Effector memory CD4-positive, alpha-beta T cell (primary cell): ENCODE measurements around the gene UPF1.
"Not testable (repeated sequence)": the region's sequence is repeated elsewhere in the genome, so short reads cannot be mapped to it uniquely, and the experiment has no call there.

Experiments used
- DNase-seq, 3 donors: peaks; one replicate each; pipeline ENCODE4 v3.0.0-alpha.2; 2020
- H3K27ac ChIP-seq: 2 replicates; pipeline ENCODE4 v1.7.0; 2013; ENCODE audit warnings: mild to moderate bottlenecking, low read length, moderate library complexity; ENCODE audit not compliant: insufficient read depth, poor library complexity, severe bottlenecking
- H3K27me3 ChIP-seq: replicated peaks from 2 replicates; pipeline ENCODE4 v1.7.0; 2013; ENCODE audit warnings: mild to moderate bottlenecking, low read length; ENCODE audit not compliant: insufficient read depth, control insufficient read depth, poor library complexity, severe bottlenecking
- H3K36me3 ChIP-seq: 2 replicates; pipeline ENCODE4 v1.7.0; 2013; ENCODE audit warnings: mild to moderate bottlenecking, low read length, moderate library complexity; ENCODE audit not compliant: control insufficient read depth, insufficient read depth
- H3K4me1 ChIP-seq: 2 replicates; pipeline ENCODE4 v1.7.0; 2013; ENCODE audit warnings: low read length, mild to moderate bottlenecking; ENCODE audit not compliant: control insufficient read depth, insufficient read depth, poor library complexity, severe bottlenecking
- H3K4me3 ChIP-seq: 2 replicates; pipeline ENCODE4 v1.7.0; 2013; ENCODE audit warnings: low read length, low read depth, mild to moderate bottlenecking; ENCODE audit not compliant: insufficient read depth, poor library complexity, severe bottlenecking
- H3K9me3 ChIP-seq: 2 replicates; pipeline ENCODE4 v1.7.0; 2013; ENCODE audit warnings: mild to moderate bottlenecking, low read length, moderate library complexity; ENCODE audit not compliant: control insufficient read depth

Gene UPF1

DNA sequence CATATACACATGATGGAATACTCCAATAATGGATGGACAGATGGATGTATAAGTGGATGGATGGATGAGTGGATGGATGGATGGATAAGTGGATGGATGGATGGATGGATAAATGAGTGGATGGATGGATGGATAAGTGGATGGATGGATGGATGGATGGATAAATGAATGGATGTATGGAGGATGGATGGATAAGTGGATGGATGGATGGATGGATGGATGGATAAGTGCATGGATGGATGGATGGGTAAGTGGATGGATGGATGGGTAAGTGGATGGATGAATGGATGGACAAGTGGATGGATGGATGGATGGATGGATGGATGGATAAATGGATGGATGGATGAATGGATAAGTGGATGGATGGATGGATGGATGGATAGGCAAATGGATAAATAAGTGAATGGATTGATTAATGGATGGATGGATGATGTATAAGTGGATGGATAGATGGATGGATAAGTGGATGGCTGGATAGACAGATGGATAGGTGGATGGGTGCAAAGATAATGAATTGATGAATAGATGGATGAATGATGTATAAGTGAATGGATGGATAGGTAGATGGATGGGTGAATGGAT is 32.3 kb upstream of the UPF1 start:
- Histone ChIP-seq H3K27me3 (peaks cover 10% of the 10 kb centered on the region), H3K9me3 (no peaks in the 10 kb centered on the region)

GRCh38 chr19:18800079-18800478 is 31.7 kb upstream of the UPF1 start:
- DNase-seq: no peak
- no peaks in the 10 kb centered on the region for H3K4me1 ChIP-seq
- no peaks in the 10 kb centered on the region for H3K9me3 ChIP-seq
- peaks cover 10% of the 10 kb centered on the region for H3K27me3 ChIP-seq
- no peak overlapping the region for H3K27ac ChIP-seq
- H3K36me3 ChIP-seq: no peaks in the 10 kb centered on the region
- H3K4me3 ChIP-seq: no peak overlapping the region

More for the DNA sequence above, 32.3 kb upstream of the UPF1 start:
- no peak overlapping the region for H3K27ac ChIP-seq
- H3K4me1 ChIP-seq: no peaks in the 10 kb centered on the region
- DNase-seq: no peak
- no peak overlapping the region for H3K4me3 ChIP-seq
- H3K36me3 ChIP-seq: no peaks in the 10 kb centered on the region

GRCh38 chr19:18800636-18801035 is 31.1 kb upstream of the UPF1 start:
- no peak overlapping the region for H3K4me3 ChIP-seq
- H3K4me1 ChIP-seq: no peaks in the 10 kb centered on the region
- peaks cover 10% of the 10 kb centered on the region for H3K27me3 ChIP-seq
- no peak for DNase-seq
- no peaks in the 10 kb centered on the region for H3K9me3 ChIP-seq
- H3K27ac ChIP-seq: no peak overlapping the region
- H3K36me3 ChIP-seq: no peaks in the 10 kb centered on the region

DNA sequence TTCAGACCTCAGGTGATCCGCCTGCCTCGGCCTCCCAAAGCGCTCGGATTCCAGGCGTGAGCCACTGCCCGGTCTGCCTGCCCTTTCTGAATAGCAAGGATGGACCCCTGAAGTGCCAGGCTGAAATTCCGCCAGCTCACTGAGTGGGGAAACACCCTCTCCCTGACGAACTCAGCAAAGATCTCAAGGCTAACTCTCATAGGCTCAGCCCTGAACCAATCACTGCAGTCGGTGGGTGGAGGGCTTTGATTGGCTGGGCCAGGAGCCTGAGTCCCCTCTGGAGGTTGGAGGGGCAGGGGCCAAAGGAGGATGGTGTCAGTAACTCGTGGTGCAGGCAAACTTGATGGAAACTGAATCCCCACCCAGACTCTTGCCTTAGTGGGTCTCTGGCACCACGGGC is 29.4 kb upstream of the UPF1 start:
- no peak for DNase-seq
- H3K27me3 ChIP-seq: peaks cover 5% of the 10 kb centered on the region

DNA sequence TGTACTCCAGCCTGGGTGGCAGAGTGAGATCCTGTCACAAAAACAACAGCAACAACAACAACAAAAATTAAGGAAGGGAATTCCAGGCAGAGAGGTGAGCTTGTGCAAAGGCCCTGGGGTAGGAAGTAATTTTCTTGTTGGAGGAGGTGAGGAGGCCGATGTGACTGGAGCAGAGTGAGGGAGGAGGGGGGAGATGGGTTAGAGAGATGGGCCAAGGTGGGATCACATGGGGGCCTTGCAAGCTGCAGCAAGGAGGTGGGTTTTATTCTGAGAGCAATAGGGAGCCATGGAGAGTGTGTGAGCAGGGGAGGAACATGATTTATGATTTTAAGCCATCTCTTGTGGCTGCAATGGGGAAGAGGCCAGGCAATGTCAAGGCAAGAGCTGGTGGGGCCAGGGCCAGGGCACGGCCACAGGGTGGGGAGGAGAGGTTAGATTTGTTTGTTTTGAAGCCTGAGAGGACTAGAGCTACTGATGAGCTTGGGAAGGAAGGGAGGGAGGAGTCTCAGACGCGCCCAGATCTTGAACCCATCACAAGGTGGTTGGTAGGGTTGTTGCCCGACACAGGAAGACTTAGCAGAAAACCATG is 28.1 kb upstream of the UPF1 start:
- Histone ChIP-seq H3K36me3 (no peaks in the 10 kb centered on the region), H3K27ac (no peak overlapping the region), H3K4me1 (no peaks in the 10 kb centered on the region), H3K4me3 (no peak overlapping the region), H3K9me3 (no peaks in the 10 kb centered on the region), H3K27me3 (peaks cover 3% of the 10 kb centered on the region)
- no peak for DNase-seq

More for the DNA sequence above, 29.4 kb upstream of the UPF1 start:
- Histone ChIP-seq H3K9me3 (no peaks in the 10 kb centered on the region), H3K27ac (no peak overlapping the region), H3K36me3 (no peaks in the 10 kb centered on the region), H3K4me3 (no peak overlapping the region), H3K4me1 (no peaks in the 10 kb centered on the region)

- H3K4me3 ChIP-seq: no peak overlapping the region
- H3K36me3 ChIP-seq: no peaks in the 10 kb centered on the region
- no peak overlapping the region for H3K27ac ChIP-seq
- no peak for DNase-seq
- no peaks in the 10 kb centered on the region for H3K4me1 ChIP-seq
- H3K27me3 ChIP-seq: peaks cover 3% of the 10 kb centered on the region
- H3K9me3 ChIP-seq: no peaks in the 10 kb centered on the region
Measured at GRCh38 chr19:18804139-18804601, 27.6 kb upstream of the UPF1 start.

DNA sequence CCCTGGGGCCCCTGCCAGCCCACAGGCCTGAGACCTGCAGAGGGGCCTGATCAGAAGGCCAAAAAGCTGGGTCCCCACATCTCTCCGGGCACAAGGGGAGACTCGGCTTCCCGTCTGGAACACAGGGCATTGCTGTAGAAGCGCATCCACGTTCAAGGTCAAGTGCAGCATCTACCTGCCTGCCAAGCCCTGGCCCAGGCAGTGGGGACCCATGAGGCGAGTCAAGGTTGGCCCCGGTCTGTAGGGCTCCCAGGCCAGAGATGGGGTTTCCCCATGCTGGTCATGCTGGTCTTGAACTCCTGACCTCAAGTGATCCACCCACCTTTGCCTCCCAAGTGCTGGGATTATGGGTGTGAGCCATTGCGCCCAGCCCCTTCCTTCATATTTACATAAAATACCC is 27.1 kb upstream of the UPF1 start:
- Histone ChIP-seq H3K36me3 (no peaks in the 10 kb centered on the region), H3K9me3 (no peaks in the 10 kb centered on the region), H3K4me1 (no peaks in the 10 kb centered on the region), H3K27me3 (peaks cover 3% of the 10 kb centered on the region), H3K27ac (no peak overlapping the region), H3K4me3 (no peak overlapping the region)
- no peak for DNase-seq

- no peaks in the 10 kb centered on the region for H3K36me3 ChIP-seq
- H3K4me3 ChIP-seq: no peak overlapping the region
- no peaks in the 10 kb centered on the region for H3K4me1 ChIP-seq
- no peak for DNase-seq
- no peak overlapping the region for H3K27ac ChIP-seq
- no peaks in the 10 kb centered on the region for H3K27me3 ChIP-seq
- no peaks in the 10 kb centered on the region for H3K9me3 ChIP-seq
Measured at GRCh38 chr19:18807861-18808331, 23.9 kb upstream of the UPF1 start.

GRCh38 chr19:18809149-18809868 is 22.4 kb upstream of the UPF1 start:
- DNase-seq: no peak
- H3K27ac ChIP-seq: no peak overlapping the region
- H3K4me3 ChIP-seq: no peak overlapping the region
- no peaks in the 10 kb centered on the region for H3K4me1 ChIP-seq
- no peaks in the 10 kb centered on the region for H3K9me3 ChIP-seq
- H3K27me3 ChIP-seq: no peaks in the 10 kb centered on the region
- H3K36me3 ChIP-seq: no peaks in the 10 kb centered on the region

GRCh38 chr19:18811638-18812037 is 20.1 kb upstream of the UPF1 start:
- H3K4me3 ChIP-seq, H3K4me1 ChIP-seq, H3K36me3 ChIP-seq, H3K9me3 ChIP-seq, DNase-seq, H3K27me3 ChIP-seq, H3K27ac ChIP-seq: not testable (repeated sequence)
